T-helper 2 cell treated with Interferon-gamma antibody and Interleukin-4, amounts not matched to agents 5 μg/mL and 100 μg/mL, for 36 hours (primary cell): Measurements from ENCODE around the gene OCRL.
"Not testable (repeated sequence)": the region's sequence is repeated elsewhere in the genome, so short reads cannot be mapped to it uniquely, and the experiment has no call there.

Source experiments
- DNase-seq: peaks from one replicate; pipeline ENCODE4 v3.0.0; 2021; ENCODE audit warnings: low spot score
- H3K27ac Mint-ChIP-seq: one replicate; pipeline ENCODE4 v1.8.0; 2021; ENCODE audit warnings: mild to moderate bottlenecking, mixed read lengths
- H3K27me3 Mint-ChIP-seq: one replicate; pipeline ENCODE4 v1.8.0; 2021; ENCODE audit warnings: low read depth, mixed read lengths
- H3K36me3 Mint-ChIP-seq: one replicate; pipeline ENCODE4 v1.8.0; 2021; ENCODE audit warnings: low read depth, mixed read lengths
- H3K4me1 Mint-ChIP-seq: one replicate; pipeline ENCODE4 v1.8.0; 2021; ENCODE audit warnings: low read depth, mixed read lengths
- H3K4me3 Mint-ChIP-seq: one replicate; pipeline ENCODE4 v1.8.0; 2022; ENCODE audit warnings: mild to moderate bottlenecking, moderate library complexity, mixed read lengths
- H3K9me3 Mint-ChIP-seq: one replicate; pipeline ENCODE4 v1.8.0; 2021; ENCODE audit warnings: mixed read lengths

OCRL gene

DNA sequence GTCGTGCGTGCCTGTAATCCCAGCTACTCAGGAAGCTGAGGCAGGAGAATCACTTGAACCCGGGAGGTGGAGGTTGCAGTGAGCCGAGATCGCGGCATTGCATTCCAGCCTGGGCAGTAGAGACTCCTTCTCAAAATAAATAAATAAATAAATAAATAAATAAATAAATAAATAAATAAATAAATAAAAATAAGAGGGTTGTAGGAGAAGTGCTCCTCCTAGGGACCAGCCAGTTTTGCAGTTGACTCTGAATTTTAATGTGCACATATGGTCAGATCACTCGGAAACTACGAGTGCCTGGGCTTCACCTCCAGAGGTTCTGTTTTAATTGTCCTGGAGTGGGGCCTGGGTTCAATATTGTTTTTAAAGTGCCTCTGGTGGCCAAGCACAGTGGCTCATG, 14.8 kb downstream of the OCRL start:
- not testable (repeated sequence) for H3K4me3 Mint-ChIP-seq, DNase-seq, H3K36me3 Mint-ChIP-seq, H3K4me1 Mint-ChIP-seq, H3K27me3 Mint-ChIP-seq, H3K9me3 Mint-ChIP-seq, H3K27ac Mint-ChIP-seq

DNA sequence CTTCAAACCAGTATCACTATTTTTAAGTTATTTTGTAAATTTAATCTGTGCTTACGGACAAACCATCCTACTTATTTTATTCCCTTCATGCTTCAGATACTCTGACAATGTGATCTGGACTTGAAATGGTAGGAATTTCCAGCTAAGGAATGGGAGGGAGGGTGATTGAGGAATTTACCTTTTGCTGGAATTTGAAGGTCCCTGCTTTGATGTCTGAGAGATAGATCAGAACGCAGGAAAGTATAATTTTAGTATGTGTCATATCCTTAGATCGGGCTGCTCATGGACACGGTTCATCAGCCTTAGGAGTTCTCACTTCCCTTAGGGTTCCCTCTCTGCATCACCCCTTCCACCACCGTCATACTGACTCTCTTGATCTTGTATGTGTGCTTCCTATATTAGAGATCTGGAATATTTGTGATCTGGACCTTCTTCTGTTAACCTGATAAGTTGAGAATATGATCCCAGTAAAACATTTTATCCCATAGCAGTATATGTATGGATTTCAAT, 16.8 kb downstream of the OCRL start:
- peaks cover 4% of the 10 kb centered on the region for H3K36me3 Mint-ChIP-seq
- no peak overlapping the region for H3K4me3 Mint-ChIP-seq
- H3K4me1 Mint-ChIP-seq: no peaks in the 10 kb centered on the region
- no peak for DNase-seq
- no peak overlapping the region for H3K27ac Mint-ChIP-seq
- no peaks in the 10 kb centered on the region for H3K9me3 Mint-ChIP-seq
- H3K27me3 Mint-ChIP-seq: no peaks in the 10 kb centered on the region

DNA sequence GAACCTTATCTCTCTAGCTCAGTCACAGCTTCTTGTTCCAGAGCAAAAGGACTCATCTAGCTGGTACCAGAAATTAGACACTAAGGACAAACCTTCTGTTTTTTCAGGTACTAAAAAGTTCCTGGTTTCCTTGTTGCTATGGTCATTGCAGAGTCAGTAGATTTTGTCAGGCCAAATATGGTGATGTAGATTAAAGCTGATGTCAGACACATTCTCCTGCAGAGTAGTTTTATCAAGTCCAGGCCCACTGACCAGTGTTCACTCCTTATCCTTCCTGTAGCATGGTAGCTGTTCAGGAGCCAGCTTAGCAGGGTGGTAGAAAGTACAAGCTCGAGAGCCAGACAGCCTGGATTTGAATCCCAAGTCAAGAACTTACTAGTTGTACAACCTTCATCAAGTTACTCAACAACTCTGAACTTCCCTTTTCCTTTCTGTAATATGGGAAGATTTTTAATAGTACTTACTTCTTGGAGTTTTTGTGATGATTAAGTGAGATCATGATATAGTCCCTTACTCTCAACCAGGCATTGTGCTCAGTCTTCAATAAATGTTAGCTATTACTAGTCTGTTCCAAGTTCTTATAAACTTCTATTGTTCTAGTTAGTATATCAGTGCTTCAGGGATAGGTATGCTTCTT, 17.9 kb downstream of the OCRL start:
- Mint-ChIP-seq H3K4me1 (no peaks in the 10 kb centered on the region), H3K36me3 (peaks cover 12% of the 10 kb centered on the region)

DNA sequence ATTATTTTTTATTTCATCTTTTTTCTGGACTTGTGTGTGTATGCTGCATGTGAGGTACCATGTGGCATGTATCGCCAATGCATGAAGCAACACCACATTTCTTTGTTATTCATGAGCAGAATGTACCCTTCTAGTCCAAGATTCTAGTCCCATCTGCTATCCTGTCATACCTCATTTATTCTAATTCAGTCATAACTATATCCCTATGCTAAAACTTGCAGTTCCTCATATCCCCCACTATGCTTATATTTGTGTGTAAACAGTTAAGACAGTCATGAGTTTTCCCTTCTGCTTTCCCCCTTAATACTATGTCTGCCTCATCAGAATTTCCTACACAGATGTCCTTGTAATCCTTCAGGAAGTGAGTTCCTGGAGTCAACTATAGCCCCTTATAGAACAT, 19.7 kb downstream of the OCRL start:
- Mint-ChIP-seq H3K36me3 (peaks cover 15% of the 10 kb centered on the region), H3K9me3 (no peaks in the 10 kb centered on the region), H3K27me3 (no peaks in the 10 kb centered on the region), H3K27ac (no peak overlapping the region), H3K4me3 (no peak overlapping the region), H3K4me1 (no peaks in the 10 kb centered on the region)
- no peak for DNase-seq

More for the DNA sequence above, 17.9 kb downstream of the OCRL start:
- no peak overlapping the region for H3K4me3 Mint-ChIP-seq
- DNase-seq: no peak
- no peaks in the 10 kb centered on the region for H3K27me3 Mint-ChIP-seq
- no peaks in the 10 kb centered on the region for H3K9me3 Mint-ChIP-seq
- H3K27ac Mint-ChIP-seq: no peak overlapping the region

DNA sequence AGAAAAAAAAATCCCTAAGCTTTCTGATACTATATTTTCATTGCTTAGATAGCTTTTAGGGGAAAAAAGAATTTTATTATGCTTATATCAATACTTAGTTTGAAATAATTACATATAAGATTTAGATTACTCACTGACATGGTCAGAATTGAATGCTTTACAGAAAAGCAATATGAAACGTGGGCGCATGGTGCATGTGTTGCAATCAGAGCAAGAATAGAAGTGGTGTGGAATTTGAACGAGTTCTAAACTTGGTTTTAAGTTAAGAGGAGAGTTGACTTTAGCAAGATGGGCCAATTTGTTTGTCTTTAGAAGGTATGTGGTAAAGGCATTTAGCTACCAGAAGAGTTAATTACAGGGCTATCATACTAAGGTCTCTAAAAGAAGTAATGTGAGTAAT, 21.4 kb downstream of the OCRL start:
- Mint-ChIP-seq H3K27ac (no peak overlapping the region), H3K9me3 (no peaks in the 10 kb centered on the region), H3K27me3 (no peaks in the 10 kb centered on the region), H3K4me1 (peaks cover 7% of the 10 kb centered on the region), H3K4me3 (no peak overlapping the region), H3K36me3 (peaks cover 18% of the 10 kb centered on the region)
- DNase-seq: no peak

DNA sequence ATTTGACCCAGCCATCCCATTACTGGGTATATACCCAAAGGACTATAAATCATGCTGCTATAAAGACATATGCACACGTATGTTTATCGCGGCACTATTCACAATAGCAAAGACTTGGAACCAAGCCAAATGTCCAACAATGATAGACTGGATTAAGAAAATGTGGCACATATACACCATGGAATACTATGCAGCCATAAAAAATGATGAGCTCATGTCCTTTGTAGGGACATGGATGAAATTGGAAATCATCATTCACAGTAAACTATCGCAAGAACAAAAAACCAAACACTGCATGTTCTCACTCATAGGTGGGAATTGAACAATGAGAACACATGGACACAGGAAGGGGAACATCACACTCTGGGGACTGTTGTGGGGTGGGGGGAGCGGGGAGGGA, 24.3 kb downstream of the OCRL start:
- H3K36me3 Mint-ChIP-seq: peaks cover 18% of the 10 kb centered on the region
- H3K4me3 Mint-ChIP-seq, H3K9me3 Mint-ChIP-seq, H3K4me1 Mint-ChIP-seq, H3K27ac Mint-ChIP-seq, DNase-seq, H3K27me3 Mint-ChIP-seq: not testable (repeated sequence)

DNA sequence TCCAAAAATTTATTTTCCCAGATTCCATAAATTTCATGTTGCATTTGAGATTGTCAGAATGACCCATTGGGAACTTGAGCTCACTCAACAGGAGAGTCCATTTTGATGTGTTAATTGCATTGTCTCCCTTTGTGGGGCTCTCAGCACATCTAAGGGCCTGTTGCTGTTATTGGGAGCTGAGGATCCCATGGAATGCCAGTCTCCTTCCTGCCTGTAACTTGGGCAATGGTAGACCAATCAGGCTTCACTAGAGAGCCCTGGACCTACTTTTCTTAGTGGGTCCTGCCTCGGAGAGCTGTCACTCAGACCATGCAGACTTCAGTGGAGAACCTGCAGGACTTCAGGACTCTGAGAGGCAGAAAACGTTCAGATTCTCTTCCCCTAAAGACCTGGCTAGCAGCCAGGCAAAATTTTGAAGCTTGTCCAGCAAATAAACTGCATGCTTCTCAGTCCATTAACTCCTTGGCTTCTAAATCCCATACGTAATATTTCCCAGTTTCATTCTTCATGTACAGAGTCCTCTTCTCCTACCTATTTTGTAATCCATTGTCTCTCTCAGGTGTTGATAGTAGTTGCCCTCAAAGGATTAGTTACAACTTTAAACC, 25.1 kb downstream of the OCRL start:
- Mint-ChIP-seq H3K9me3 (no peaks in the 10 kb centered on the region), H3K27ac (no peak overlapping the region), H3K36me3 (peaks cover 13% of the 10 kb centered on the region), H3K27me3 (no peaks in the 10 kb centered on the region), H3K4me1 (peaks cover 7% of the 10 kb centered on the region), H3K4me3 (no peak overlapping the region)
- no peak for DNase-seq

DNA sequence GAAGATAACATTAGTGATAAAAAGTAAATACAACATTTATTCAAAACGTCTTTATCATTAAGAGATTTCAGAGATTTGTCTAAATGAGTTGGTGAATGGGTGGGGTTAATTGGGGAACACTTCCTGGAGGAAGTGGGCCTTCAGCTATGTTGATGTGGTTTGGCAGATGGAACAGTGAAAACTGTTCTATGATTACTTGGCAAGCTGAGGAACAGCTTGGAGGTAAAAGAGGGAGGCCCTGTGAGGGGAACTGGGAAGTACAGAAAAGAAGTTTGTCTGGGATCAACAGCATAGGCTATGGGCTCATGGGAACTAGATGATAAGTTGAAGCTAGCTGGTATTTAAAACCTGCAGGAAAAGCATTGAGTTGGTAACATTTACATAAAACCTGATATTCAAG, 26.0 kb downstream of the OCRL start:
- H3K9me3 Mint-ChIP-seq: no peaks in the 10 kb centered on the region
- peaks cover 13% of the 10 kb centered on the region for H3K36me3 Mint-ChIP-seq
- no peaks in the 10 kb centered on the region for H3K27me3 Mint-ChIP-seq
- H3K4me1 Mint-ChIP-seq: peaks cover 7% of the 10 kb centered on the region
- no peak overlapping the region for H3K27ac Mint-ChIP-seq
- DNase-seq: no peak
- H3K4me3 Mint-ChIP-seq: no peak overlapping the region

DNA sequence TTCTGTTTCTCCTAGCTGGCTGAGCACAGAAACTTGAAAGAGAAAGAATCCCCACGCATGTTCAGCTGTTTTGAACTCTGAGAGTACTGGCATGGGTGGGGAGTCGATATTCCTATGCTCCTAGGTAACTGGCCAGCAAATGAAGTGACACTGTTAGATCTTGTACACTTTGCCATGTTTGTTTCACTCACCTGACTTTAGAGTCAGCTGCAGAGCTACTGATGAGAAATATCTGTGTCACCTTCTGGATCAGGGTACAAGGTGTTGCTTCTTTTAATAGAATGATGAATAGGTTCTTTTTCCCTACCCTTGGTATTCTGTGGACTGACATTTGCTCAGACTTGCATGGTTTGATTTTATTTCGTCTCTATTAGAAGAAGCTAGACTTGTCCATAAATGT, 28.3 kb downstream of the OCRL start:
- no peak for DNase-seq
- Mint-ChIP-seq H3K27me3 (no peaks in the 10 kb centered on the region), H3K27ac (no peak overlapping the region), H3K4me3 (no peak overlapping the region), H3K4me1 (peaks cover 7% of the 10 kb centered on the region), H3K9me3 (no peaks in the 10 kb centered on the region), H3K36me3 (peaks cover 5% of the 10 kb centered on the region)

DNA sequence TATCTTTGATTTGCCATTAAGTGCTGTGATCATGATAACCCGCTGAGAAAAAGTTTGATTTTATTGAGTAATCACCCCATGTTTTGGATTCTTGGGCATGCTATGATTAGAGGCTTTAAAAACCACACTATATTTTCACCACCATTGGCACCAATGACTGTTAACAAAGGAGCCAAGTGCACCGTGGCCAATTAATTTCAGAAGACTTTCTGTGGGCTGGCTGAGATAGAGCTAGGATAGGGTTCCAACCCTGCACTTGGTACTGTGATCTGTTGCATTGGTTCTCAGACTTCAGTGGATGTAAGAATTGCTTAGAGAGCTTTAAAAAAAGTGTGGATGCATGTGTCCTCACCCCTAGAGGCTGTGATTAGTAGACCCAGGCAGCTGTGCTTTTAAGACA, 32.4 kb downstream of the OCRL start:
- H3K36me3 Mint-ChIP-seq: peaks cover 2% of the 10 kb centered on the region
- no peaks in the 10 kb centered on the region for H3K4me1 Mint-ChIP-seq
- H3K27ac Mint-ChIP-seq: no peak overlapping the region
- no peaks in the 10 kb centered on the region for H3K9me3 Mint-ChIP-seq
- H3K27me3 Mint-ChIP-seq: no peaks in the 10 kb centered on the region
- no peak overlapping the region for H3K4me3 Mint-ChIP-seq
- DNase-seq: no peak

DNA sequence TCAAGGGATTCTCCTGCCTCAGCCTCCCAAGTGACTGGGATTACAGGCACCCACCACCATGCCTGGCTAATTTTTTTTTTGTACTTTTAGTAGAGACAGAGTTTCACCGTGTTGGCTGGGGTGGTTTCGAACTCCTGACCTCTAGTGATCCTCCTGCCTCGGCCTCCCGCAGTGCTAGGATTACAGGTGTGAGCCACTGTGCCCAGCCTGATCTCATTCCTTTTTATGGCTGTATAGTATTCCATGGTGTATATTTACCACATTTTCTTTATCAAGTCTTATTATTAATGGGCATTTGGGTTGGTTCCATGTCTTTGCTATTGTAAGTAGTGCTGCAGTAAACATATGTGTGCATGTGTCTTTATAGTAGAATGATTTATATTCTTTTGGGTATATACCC, 33.6 kb downstream of the OCRL start:
- H3K4me3 Mint-ChIP-seq, H3K27me3 Mint-ChIP-seq, H3K36me3 Mint-ChIP-seq, DNase-seq, H3K9me3 Mint-ChIP-seq, H3K27ac Mint-ChIP-seq, H3K4me1 Mint-ChIP-seq: not testable (repeated sequence)

DNA sequence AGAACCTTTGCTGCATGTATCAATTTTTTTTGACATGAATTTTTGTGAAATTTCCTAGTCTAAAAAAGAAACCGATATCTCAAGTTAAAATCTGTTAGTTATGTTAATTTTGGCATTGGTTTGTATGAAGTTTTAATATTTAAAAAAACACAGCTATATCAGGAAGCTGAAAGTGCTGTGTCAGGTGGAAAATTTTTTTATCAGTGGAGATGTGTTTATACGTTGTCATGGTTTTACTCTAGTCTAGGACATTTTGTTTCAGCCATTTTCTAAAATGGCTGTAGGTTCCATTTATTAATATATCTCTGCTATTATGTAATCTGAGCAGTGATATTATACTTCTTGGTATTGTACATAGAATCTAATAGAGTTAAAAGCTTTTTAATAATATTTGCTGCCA, 34.2 kb downstream of the OCRL start:
- H3K27me3 Mint-ChIP-seq: no peaks in the 10 kb centered on the region
- no peak overlapping the region for H3K4me3 Mint-ChIP-seq
- H3K27ac Mint-ChIP-seq: no peak overlapping the region
- H3K36me3 Mint-ChIP-seq: peaks cover 2% of the 10 kb centered on the region
- no peaks in the 10 kb centered on the region for H3K4me1 Mint-ChIP-seq
- no peaks in the 10 kb centered on the region for H3K9me3 Mint-ChIP-seq
- DNase-seq: no peak

DNA sequence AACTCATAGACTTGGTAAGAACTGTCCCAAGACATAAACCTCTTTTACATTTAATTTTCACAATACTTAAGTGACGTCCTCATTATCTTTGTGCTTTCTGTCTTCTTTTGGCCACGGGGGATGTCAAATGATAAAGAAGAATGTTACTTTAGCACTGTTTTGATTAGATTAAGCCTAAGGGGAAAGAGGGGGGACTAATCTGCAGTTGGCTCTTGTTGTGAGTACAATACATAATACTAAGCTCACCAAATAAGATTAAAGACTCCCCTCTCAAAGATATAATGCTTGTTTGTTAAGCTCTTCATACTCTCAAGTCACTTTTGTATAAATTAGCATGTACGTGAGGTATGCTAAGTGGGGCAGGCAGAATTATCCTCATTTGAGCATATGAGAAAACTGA, 36.5 kb downstream of the OCRL start:
- H3K27ac Mint-ChIP-seq: no peak overlapping the region
- H3K9me3 Mint-ChIP-seq: no peaks in the 10 kb centered on the region
- DNase-seq: no peak
- peaks cover 2% of the 10 kb centered on the region for H3K36me3 Mint-ChIP-seq
- H3K27me3 Mint-ChIP-seq: no peaks in the 10 kb centered on the region
- no peak overlapping the region for H3K4me3 Mint-ChIP-seq
- no peaks in the 10 kb centered on the region for H3K4me1 Mint-ChIP-seq

DNA sequence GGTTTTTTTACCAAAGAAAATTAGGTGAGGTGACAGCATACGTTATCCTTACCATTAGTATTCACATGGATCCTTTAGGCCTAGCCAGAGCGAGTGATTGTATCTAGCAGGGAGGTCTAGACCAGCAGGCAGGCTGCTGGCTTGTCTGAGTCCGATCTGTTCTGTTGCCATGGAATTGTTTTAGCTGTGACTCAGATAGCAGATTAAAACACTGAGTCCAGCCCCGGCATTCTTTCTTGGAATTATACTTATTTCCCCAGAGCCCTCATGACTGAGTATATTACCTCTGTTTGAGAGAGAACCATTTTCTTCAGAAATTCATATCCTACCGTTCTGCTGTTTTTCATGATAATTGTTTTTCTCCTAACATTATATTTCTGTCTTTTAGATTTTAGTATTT, 37.4 kb downstream of the OCRL start:
- DNase-seq: no peak
- Mint-ChIP-seq H3K36me3 (peaks cover 2% of the 10 kb centered on the region), H3K27me3 (no peaks in the 10 kb centered on the region), H3K9me3 (no peaks in the 10 kb centered on the region), H3K27ac (no peak overlapping the region), H3K4me1 (no peaks in the 10 kb centered on the region), H3K4me3 (no peak overlapping the region)

DNA sequence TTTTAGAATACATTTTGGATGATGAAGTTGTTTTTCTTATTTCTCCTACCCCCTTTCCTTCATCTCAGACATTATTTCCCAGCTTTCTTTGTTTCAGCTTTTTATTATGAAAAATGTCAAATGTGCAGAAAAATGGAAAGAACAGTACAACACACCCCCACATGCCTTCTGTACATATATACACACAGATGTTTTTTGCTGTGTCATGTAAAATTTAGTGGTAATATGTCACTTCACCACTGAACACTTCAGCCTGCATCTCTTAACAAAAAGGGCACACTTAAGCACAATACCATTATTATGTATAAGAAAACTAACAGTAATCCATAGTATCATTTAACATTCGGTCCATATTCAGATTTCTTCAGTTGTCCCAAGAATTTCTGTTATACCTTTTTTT, 37.8 kb downstream of the OCRL start:
- no peak for DNase-seq
- no peaks in the 10 kb centered on the region for H3K27me3 Mint-ChIP-seq
- H3K27ac Mint-ChIP-seq: no peak overlapping the region
- no peak overlapping the region for H3K4me3 Mint-ChIP-seq
- H3K36me3 Mint-ChIP-seq: peaks cover 2% of the 10 kb centered on the region
- no peaks in the 10 kb centered on the region for H3K9me3 Mint-ChIP-seq
- H3K4me1 Mint-ChIP-seq: no peaks in the 10 kb centered on the region
